NCI-H748 (cell line): ENCODE results near the gene POMGNT2.
"Not testable (repeated sequence)": the region's sequence is repeated elsewhere in the genome, so short reads cannot be mapped to it uniquely, and the experiment has no call there.

Experiments
- DNase-seq: peaks from one replicate; lab custom pipeline; 2025; ENCODE audit not compliant: unreplicated experiment; lab: John Stamatoyannopoulos, UW

The POMGNT2 gene

GRCh38 chr3:43077261-43077660 is 28.6 kb downstream of the POMGNT2 start:
- DNase-seq = no peak

- no peak for DNase-seq
Measured at GRCh38 chr3:43076857-43077256, 29.0 kb downstream of the POMGNT2 start.

DNA sequence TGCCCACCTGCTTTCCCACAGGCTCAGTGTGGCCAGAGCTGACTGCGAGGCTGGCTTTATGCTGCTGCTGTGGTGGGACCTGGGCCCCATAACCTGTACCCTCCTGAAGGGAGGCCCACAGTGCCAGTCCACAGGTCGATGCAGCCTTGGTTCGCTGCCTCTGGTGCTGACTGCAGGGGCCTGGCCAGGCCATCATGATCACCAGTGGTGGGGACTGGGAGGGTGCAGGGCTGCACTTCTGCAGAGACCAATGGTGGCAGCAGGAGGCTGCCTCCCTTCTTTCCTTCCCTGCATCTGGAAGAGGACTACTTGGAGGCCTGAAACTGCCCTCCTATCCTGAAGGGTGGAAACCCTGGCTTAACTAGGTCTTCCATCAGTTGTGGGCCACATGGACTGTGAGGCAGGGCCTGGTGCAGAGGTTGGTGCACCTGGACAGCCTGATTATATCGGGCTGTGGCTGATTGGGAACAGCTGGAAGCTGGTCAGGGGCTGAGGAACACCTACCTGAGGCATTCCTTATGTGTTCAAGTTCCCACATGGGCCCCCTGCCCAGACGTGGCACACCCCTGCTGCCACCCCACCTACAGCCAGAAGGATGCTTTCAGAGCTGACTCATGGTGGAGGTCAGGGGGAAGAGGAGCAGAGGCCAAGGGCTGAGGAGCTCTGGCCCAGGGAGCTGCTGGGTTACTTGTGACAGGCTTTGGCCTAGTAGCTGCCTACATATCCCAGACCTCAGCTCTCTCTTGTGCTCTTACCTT is 29.8 kb downstream of the POMGNT2 start:
- DNase-seq = no peak

GRCh38 chr3:43074901-43075689 is 30.8 kb downstream of the POMGNT2 start:
- DNase-seq = no peak

GRCh38 chr3:43074482-43074881 is 31.4 kb downstream of the POMGNT2 start:
- no peak for DNase-seq

GRCh38 chr3:43073836-43074220 is 32.1 kb downstream of the POMGNT2 start:
- DNase-seq = no peak

DNA sequence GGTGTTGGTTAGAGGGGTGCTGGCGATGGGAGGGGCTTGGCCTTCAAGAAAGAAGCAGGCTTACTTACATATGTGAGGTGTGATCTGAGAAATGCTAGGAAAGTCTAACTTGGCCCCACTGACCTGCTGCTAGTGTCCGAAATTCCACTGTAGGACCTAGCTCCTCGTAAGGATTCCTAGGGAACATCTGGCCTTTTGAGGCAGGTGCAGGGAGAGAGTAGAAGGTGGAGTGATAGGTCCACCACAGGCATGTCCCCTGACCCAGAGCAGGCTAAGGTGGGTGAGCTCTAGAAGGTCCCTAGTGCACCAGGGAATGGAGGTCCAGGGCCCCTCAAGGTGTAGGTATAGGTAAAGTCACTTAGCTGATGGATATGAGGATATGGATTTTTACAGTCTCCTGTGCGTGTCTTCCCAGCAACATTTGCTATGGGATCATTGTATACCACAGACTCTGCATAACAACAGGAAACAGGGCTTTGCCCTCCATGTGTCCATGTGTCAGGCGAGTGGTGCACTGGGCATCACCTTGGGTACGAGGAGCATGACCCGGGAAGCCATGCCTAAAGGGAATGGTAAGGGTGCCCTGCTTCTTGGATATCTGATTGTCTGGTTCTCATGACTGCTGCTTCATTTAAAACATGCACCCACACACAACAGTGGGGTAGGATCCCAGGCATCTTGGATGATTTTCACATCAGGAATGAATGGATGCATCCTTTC is 32.6 kb downstream of the POMGNT2 start:
- no peak for DNase-seq

- DNase-seq = no peak
Measured at GRCh38 chr3:43072361-43072760, 33.5 kb downstream of the POMGNT2 start.

- DNase-seq = no peak
Measured at GRCh38 chr3:43071313-43071893, 34.5 kb downstream of the POMGNT2 start.

GRCh38 chr3:43070670-43071069 is 35.2 kb downstream of the POMGNT2 start:
- DNase-seq = not testable (repeated sequence)

DNA sequence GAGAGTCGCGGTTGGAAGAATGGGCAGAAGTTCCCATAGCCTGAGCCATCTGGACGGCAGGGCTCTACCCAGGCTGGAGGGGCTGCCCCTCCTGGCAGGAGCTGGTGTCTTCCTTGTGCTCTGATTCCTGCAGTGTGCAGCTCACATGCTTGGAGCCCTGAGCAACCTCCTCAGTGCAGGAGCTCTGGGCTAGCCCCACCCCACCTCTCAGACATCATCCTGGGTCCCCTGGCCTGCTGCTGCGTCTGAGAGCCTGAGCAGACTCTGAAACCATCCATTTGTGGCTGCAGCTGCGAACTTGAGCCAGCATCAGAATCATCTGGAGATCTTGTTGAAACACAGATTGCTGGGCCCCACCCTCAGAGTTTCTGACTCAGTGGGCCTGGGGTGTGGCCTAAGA is 42.8 kb downstream of the POMGNT2 start:
- DNase-seq = no peak

DNA sequence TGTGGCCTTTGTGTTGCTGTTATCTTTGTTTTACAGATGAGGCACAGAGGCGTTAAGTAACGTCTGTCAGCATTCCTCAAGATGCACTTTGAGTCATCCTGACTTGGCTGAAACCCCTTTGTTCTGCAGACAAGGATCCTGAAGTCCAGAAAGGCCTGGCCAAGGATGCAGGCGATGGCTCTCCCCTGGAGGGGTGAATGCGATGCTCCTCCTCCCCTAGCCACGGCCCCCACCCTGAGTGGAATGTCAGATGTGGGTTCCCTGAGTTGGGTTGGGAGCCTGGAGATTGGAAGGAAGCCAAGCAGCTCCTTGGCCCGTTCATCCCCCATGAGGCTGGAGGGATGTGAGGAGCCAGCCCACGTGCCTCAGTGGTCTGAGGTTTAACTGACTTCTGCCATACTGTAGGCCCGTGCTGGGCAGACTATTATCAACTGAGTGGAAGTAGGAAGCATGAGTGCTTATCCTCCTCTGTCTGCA is 43.3 kb downstream of the POMGNT2 start:
- no peak for DNase-seq

- DNase-seq = no peak
Measured at GRCh38 chr3:43062040-43062563, 43.8 kb downstream of the POMGNT2 start.

DNA sequence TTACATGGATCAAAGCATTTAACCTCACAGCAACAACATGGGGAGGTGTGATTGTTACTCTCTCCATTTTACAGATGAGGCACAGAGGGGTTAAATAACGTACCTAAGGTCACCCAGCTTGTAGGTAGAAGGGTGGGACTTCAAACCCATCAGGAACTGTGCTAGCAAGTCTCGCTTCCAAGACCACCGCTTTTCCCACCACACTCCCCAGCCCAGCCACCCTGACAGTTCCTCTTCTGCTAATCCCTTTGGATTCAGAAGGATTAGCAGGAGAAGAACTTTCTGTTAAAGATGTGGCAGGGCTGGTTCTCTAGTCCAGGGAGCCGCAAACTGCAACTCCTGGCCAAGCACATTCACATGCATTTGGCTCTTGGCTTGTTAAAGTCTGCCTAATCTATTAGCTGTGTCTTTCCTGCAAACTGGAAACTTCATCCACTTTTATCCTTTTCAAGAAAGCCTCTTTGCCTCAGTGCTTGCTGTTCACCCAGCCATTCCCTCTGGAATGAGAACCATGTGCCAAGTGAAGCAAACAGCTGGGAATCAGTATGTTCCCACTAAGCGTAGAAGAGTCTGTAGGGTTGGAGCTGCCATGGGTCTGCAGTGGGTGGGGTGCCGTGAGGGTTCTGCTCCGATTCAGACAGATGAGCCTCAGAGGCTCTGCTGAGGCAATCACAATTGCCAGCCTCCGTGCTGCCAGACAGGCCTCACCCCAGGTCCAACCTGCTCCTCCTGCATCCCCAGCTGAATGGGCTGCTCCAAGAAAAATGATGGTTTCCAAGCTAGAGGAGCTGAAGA is 44.6 kb downstream of the POMGNT2 start:
- DNase-seq = no peak

DNA sequence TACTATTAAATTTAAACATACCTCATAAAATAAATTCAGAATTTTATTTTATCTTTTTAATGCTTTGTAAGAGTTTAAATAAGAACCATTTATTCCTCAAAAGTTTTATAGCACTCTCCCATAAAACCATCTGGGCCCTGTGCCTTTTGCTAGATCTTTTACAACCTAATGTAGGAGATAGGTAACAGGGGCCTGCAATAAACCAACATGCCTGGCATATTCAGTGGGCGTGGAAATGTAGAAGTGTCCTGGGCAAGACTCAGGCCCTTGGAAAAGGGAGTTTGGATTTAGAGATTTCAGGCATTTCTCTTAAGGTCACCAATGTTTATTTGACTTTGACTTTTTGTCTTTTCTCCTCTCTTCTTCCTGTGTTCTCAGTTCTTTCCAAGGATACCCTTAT is 46.4 kb downstream of the POMGNT2 start:
- DNase-seq = no peak

GRCh38 chr3:43055806-43056770 is 49.8 kb downstream of the POMGNT2 start:
- DNase-seq = no peak

GRCh38 chr3:43055393-43055792 is 50.5 kb downstream of the POMGNT2 start:
- no peak for DNase-seq

DNA sequence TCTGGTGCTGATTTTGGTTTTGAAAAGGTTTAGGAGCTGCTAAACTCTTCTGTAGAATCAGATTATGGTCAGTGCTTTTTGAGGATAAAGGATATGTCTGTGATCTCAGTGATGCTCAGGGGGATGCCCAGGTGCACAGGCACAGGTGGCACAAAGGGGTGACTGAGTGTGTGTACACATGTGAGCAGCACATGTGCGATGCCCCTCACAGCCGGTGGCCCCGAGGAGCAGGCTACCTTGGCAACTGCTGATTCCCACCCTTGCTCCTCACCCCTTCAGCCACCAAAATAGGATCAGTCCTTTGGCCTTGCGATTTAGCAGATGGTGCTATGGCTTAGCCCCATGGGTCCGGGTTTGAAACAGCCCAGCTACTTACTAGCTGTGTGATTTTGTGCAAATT is 51.1 kb downstream of the POMGNT2 start:
- DNase-seq = no peak

- DNase-seq = no peak
Measured at GRCh38 chr3:43053291-43053690, 52.6 kb downstream of the POMGNT2 start.
